Left ventricle myocardium inferior (tissue), 1 donor: ENCODE measurements around the gene ADM2. TPM values are rescaled to one million over a fixed set of nuclear protein-coding genes. Genes with fewer than 3 reads are reported as not detected.

Experiments used
- DNase-seq: peaks from one replicate; pipeline ENCODE4 v3.0.0-alpha.2; 2020
- H3K27ac ChIP-seq: fragments of 200-600 bp; replicated peaks from 2 replicates; pipeline ENCODE4 v1.8.0; 2021
- H3K27me3 ChIP-seq: fragments of 200-600 bp; 2 replicates; pipeline ENCODE4 v1.8.0; 2021; ENCODE audit warnings: low read depth
- H3K36me3 ChIP-seq: fragments of 200-600 bp; 2 replicates; pipeline ENCODE4 v1.8.0; 2021
- H3K4me1 ChIP-seq: fragments of 200-600 bp; 2 replicates; pipeline ENCODE4 v1.8.0; 2021
- H3K4me3 ChIP-seq: fragments of 200-600 bp; 2 replicates; pipeline ENCODE4 v1.8.0; 2021; ENCODE audit warnings: mild to moderate bottlenecking, moderate library complexity
- H3K9me3 ChIP-seq: fragments of 200-600 bp; replicated peaks from 2 replicates; pipeline ENCODE4 v1.8.0; 2021
- intact Hi-C: fragments of 100-400 bp; cut with micrococcal nuclease; formaldehyde crosslinking; loops from one replicate; pipeline ENCODE4 v1.11.0; 2022
- total RNA-seq: library from RNA; stranded (reverse); fragmentation: NEBNext Ultra II Directional; extraction: Animal tissue kit (Norgen Biotek cat#: 25700); gene quantifications from one replicate; pipeline ENCODE4 v1.2.1, GENCODE V29; 2021
- TF ChIP-seq, protein P1 (sequence below): fragments of 200-600 bp; IDR thresholded peaks from 2 replicates; pipeline ENCODE4 v1.8.0; 2021; ENCODE audit warnings: antibody characterized with exemption, mild to moderate bottlenecking, borderline replicate concordance
- donor health status: DM: no; HTN: yes; CAD: no; lungs with severe emphysema.

ADM2 gene
- total RNA-seq, 1 donor from 2014 or later, result not detected

DNA sequence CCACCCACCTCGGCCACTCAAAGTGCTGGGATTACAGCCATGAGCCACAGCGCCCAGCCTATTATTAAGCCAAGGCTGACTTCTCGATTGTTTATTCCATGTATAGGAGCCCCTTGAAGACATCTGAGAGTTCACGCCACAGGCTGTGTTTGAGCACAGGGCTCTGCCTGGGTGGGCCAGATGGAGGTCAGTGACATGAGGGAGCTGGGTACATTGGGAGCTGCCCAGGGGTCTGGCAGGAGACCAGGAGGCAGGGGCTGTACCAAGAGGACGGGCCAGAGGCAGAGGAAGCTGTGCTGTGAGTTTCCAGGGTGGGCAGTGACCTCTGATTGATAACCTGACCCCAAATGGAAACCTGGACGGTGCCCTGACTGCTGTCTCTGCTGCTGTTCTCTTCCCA is 20.8 kb downstream of the ADM2 start:
- Histone ChIP-seq H3K4me1 (peaks cover 22% of the 10 kb centered on the region), H3K36me3 (peaks cover 34% of the 10 kb centered on the region), H3K27me3 (no peaks in the 10 kb centered on the region), H3K4me3 (no peak overlapping the region), H3K9me3 (no peaks in the 10 kb centered on the region), H3K27ac (no peak overlapping the region)
- TF ChIP-seq, protein P1, sequence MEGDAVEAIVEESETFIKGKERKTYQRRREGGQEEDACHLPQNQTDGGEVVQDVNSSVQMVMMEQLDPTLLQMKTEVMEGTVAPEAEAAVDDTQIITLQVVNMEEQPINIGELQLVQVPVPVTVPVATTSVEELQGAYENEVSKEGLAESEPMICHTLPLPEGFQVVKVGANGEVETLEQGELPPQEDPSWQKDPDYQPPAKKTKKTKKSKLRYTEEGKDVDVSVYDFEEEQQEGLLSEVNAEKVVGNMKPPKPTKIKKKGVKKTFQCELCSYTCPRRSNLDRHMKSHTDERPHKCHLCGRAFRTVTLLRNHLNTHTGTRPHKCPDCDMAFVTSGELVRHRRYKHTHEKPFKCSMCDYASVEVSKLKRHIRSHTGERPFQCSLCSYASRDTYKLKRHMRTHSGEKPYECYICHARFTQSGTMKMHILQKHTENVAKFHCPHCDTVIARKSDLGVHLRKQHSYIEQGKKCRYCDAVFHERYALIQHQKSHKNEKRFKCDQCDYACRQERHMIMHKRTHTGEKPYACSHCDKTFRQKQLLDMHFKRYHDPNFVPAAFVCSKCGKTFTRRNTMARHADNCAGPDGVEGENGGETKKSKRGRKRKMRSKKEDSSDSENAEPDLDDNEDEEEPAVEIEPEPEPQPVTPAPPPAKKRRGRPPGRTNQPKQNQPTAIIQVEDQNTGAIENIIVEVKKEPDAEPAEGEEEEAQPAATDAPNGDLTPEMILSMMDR, result no peak
- DNase-seq, result no peak
- intact Hi-C loops, result no loop called here

DNA sequence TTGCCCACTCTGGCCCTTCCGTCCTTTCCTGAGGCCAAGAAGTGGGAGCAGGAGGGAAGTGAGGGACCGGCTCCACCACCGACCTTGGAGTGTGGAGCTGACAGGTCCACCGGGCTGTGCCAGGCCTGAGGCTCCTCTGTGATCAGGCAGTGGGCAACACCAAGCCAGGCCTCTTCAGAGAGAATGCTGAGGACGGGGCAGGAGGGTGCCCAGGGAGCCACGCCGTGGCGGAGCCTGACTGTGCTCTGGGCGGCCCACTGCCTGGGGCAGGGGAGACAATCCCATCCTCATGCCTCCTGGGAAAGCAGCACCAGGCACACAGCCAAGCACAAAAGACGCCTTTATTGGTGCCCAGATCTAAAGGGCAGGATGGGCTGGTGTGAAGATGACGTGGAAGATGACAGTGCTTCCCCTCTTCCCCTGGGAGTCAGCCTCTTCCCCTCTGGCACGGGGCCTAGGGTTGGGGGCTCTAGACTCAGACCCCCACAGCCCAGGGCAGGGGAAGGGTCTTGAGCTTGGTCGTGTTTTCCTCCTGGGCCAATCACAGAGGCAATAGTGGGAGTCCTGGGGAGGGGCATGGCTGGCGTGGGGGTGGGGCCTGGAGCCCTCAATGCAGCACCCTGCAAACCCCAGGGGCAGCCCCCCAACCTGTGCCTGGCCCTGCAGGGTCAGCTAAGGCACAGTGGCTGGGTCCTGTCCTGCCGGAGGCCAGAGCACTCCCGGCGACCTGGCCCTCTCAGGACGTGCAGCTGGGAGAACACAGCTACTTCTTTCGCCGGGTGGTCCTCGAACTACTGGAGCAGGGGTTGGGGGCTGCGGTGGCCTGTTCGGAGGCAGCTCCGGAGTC is 21.5 kb downstream of the ADM2 start:
- intact Hi-C loops, result no loop called here
- Histone ChIP-seq H3K9me3 (no peaks in the 10 kb centered on the region), H3K27me3 (no peaks in the 10 kb centered on the region), H3K27ac (no peak overlapping the region), H3K4me1 (peaks cover 26% of the 10 kb centered on the region), H3K36me3 (peaks cover 34% of the 10 kb centered on the region), H3K4me3 (no peak overlapping the region)
- no peak for DNase-seq
- TF ChIP-seq, protein P1, result no peak

GRCh38 chr22:50503475-50504145 is 22.3 kb downstream of the ADM2 start:
- DNase-seq, result no peak
- Histone ChIP-seq H3K27me3 (no peaks in the 10 kb centered on the region), H3K36me3 (peaks cover 34% of the 10 kb centered on the region), H3K9me3 (no peaks in the 10 kb centered on the region), H3K4me3 (no peak overlapping the region), H3K4me1 (peaks cover 25% of the 10 kb centered on the region), H3K27ac (no peak overlapping the region)
- TF ChIP-seq, protein P1, result no peak
- intact Hi-C loops, result no loop called here

DNA sequence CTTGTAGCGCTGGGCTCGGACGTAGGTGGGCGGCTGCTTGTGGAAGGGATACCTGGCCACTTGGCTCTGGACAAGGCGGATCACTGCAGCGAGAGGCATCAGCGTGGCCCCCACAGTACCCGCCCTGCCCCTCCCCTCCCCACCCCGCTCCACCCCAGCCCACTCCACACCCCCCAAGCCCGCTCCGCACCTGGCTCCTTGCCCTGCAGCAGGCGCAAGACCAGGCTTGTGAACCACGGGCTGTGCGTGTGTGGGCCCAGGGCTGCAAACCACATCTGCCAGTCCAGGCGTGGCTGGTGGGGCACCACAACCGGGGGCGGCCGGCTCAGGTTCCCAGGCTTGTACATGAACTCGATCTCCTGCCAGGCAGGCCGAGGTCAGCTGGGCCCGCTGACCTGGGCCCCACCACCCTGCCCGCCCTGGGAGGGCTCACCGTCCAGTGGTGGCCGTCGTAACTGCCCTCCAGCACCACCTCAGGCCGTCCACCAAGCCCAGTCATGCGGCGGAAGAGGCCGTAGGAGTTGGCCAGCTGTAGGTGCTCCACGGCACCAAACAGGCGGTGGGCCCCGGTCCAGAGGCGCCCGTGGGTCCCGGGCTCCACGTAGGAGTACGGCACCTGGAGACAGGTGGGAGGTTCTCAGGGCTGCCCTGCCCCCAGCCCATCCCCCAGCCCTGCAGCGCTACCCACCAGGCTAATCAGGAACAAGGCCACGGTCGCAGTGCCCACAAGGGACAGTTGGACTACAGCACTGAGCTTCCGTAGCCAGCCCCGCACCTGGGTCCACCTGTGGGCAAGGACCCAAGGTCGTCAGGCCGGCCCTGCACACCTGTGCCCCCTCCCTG is 23.2 kb downstream of the ADM2 start:
- Histone ChIP-seq H3K27ac (no peak overlapping the region), H3K4me3 (no peak overlapping the region), H3K27me3 (no peaks in the 10 kb centered on the region), H3K4me1 (peaks cover 32% of the 10 kb centered on the region), H3K9me3 (no peaks in the 10 kb centered on the region), H3K36me3 (peaks cover 34% of the 10 kb centered on the region)
- intact Hi-C loops, result no loop called here
- TF ChIP-seq, protein P1, result no peak
- no peak for DNase-seq

GRCh38 chr22:50505276-50505775 is 24.0 kb downstream of the ADM2 start:
- H3K27me3 ChIP-seq, result no peaks in the 10 kb centered on the region
- H3K36me3 ChIP-seq, result peaks cover 34% of the 10 kb centered on the region
- no peaks in the 10 kb centered on the region for H3K9me3 ChIP-seq
- intact Hi-C loops, result no loop called here
- no peak overlapping the region for H3K4me3 ChIP-seq
- DNase-seq, result no peak
- no peak overlapping the region for H3K27ac ChIP-seq
- TF ChIP-seq, protein P1, result no peak
- peaks cover 34% of the 10 kb centered on the region for H3K4me1 ChIP-seq
